NOMO-1 treated with dmso at 0.1 percent for 144 hours (cell line): ENCODE measurements around the gene CFD.
A peak's percentile ranks its signal among the peaks of the same experiment; 100 is the strongest.
"Not testable (repeated sequence)": the region's sequence is repeated elsewhere in the genome, so short reads cannot be mapped to it uniquely, and the experiment has no call there.

Source experiments
- DNase-seq: peaks from one replicate; lab custom pipeline; 2025; ENCODE audit not compliant: unreplicated experiment; lab: John Stamatoyannopoulos, UW

Gene CFD

DNA sequence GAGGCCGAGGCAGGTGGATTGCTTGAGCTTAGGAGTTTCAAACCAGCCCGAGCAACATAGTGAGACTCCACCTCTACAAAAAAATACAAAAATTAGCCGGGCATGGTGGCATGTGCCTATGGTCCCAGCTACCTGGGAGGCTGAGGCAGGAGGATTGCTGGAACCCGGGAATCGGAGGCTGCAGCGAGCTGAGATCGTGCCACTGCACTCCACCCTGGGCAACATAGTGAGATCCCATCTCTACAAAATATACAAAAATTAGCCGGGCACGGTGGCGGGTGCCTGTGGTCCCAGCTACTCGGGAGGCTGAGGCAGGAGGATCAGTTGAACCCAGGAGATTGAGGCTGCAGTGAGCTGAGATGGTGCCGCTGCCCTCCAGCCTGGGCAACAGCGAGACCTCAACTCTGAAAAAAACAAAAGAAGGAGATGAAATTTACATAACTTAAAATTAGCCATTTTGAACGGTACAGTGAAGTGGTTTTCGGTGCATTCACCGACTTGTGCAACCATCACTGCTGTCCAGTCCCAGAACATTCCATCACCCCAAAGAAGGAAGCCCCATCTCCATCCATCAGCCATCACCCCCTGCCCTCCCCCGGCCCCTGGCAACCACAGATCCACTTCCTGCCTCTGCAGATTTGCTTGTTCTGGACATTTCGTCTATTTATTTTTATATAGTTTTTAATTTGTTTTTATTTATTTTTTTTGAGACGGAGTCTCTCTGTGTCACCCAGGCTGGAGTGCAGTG is 33.4 kb upstream of the CFD start:
- no peak for DNase-seq

DNA sequence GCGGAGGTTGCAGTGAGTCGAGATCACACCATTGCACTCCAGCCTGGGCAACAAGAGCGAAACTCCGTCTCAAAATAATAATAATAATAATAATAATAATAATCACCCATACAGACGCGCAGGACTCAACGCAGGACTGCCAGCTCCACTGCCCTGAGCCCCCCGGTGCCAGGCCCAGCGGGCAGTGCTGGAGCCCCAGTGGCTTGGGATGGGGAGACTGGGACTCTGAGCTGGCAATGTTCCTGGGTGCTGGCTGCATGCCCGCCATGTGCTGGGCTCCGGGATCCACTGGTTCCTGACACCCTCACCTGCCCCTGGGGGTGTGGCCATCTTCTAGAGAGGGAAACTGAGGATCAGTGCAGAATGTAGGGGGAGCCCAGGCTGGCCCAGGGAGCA is 32.2 kb upstream of the CFD start:
- no peak for DNase-seq

DNA sequence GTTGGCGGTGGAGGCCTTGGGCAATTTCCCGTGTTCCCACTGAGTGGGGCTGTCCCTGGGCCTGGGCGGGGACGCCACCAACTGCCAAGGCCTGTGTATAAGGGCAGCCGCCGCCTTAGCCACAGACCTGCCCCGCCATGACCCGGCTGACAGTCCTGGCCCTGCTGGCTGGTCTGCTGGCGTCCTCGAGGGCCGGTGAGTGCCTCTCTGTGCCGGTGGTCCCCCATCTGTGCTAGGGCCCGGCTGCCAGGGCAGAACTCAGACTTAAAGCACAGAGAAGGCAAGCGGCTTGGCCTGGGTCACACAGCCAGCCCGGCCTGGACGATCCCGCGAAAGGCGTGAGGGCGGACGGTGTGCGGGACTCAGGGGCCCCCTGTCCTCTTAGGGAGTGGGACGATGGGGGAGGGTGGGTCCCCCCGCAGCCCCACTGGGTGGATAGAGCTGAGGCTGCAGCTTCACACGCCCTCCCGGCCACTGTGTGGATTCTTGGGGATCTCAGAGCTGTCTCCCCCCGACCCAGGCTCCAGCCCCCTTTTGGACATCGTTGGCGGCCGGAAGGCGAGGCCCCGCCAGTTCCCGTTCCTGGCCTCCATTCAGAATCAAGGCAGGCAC is 31.6 kb upstream of the CFD start, which contains the start of gene AZU1:
AZU1 (plus strand) TSS at position 128 of the 612 bp plus-strand sequence; CDS start at position 138, 10 bp downstream.
- peak; percentile 73 for DNase-seq

DNA sequence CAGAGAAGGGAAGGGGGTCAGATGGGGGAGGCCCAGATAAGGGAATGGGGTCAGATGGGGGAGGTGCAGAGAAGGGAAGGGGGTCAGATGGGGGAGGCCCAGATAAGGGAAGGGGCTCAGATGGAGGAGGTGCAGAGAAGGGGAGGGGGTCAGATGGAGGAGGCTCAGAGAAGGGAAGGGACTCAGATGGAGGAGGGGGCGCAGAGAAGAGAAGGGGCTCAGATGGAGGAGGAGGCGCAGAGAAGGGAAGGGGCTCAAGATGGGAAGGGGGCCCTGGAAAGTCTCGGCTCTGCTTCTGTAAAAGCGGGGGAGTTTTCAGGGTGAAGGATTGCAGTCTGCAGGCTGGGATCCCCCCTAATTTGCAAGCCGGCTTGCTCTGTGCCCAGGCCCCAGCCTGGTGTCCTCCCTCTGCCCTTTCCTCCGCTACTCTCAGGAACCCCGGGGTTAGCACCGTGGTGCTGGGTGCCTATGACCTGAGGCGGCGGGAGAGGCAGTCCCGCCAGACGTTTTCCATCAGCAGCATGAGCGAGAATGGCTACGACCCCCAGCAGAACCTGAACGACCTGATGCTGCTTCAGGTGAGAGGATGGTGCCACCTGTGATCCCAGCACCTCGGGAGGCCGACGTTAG is 30.2 kb upstream of the CFD start:
- no peak for DNase-seq

DNA sequence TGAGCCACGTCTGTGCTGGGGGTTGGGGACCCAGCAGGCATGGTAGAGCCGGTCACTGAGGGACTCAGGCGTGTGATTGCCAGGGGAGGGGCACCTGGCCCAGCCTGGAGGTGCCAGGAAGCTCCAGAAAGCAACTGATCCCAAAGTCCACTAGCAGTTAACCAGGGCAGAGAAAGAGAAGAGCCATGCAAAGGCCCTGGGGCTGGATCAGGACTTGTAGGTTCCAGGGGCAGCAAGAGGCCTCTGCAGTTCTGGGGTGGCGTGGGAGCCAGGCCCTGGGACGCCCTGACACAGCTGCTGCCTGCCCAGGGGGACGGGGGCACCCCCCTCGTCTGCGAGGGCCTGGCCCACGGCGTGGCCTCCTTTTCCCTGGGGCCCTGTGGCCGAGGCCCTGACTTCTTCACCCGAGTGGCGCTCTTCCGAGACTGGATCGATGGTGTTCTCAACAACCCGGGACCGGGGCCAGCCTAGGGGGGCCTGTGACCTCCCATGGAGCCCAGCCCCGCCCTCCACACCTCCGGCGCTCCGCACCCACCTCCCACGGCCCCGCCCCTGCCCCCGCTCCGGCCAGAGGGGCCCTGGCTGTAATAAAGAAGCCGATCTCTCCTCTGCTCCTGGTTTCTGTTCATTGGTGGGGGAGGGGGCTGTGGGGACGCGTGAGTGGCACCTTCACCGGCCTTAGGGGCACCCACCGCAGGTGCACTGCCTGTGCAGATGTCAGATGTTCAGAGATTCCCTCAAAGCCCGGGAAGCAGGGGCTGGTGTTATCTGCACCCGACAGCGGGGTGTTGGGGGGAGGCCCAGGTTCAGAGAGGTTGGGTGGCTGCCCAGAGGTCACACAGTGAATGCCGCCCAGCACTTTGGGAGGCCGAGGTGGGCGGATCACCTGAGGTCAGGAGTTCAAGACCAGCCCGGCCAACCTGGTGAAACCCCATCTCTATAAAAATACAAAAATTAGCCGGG is 27.8 kb upstream of the CFD start:
- DNase-seq: no peak

DNA sequence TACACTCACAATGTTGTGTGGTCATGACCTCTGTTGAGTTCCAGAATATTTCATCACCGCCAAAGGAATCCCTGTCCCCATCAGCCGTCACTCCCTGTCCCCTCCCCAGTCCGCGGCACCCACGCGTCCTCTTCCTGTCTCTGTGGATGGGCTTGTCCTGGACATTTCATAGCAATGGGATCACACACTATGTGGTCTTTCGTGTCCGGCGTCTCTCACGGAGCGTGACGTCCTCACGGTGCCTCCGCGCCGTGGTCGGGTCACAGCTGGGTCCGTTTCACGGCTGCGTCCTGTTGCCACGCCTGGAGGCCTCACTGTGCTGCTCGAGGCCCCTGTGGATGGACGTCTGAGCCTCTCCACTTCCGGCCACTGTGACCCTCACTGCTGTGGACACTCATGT is 25.2 kb upstream of the CFD start:
- no peak for DNase-seq

DNA sequence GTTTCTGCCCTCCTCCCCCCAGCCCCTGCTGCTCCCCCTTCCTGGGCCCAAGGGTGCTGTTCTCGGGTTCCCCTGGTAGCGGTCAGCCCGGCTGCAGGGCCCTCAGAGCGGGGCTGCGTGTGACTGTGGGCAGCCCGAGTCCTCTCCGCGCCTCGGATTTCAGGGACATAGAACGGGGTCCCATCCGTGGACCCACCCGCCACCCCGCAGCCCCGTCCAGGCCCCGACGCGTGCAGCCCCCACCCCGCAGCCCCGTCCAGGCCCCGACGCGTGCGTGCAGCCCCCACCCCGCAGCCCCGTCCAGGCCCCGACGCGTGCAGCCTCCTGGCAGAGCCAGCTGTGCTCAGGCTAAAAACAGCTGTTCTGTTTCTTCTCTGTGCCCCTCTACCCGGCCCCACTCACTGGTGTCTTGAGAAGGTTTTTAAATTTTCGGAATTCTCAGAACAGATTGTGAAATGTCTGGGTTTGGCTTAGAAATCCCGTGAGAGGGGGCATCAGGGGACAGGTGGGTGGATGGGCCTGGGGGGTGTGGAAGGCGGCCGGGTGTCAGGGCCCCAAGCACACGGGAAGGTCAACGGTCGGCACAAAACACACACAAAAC is 24.2 kb upstream of the CFD start:
- no peak for DNase-seq

DNA sequence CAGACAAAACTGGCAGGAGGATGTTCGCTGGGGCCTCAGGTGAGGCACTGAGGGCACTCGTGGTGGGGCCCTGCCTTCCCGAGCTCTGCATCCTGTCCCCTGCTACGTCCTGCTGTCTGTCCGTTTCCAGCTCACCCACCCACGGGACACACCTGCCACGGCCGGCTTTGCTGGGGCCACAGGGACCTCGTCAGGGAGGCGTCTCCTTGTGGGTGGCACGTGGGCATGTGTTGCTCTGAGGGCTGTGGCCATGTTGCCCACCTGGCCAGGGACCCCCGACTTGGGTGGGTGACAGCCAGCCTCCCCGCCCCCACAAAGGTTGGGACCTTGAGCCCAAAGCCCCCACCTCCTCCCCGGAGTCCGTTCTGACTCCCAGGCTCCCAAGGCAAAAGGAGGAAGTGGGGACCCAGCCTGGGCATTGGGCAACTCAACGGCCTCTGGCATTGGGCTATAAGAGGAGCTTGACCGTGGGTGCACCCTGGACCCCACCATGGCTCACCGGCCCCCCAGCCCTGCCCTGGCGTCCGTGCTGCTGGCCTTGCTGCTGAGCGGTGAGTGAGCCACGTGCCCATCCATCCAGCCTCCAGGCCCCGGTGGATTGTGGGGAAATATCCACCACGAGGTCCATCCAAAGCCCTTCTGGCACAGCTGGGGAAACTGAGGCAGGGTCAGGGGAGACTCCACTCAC is 18.8 kb upstream of the CFD start, which contains the start of gene PRTN3:
PRTN3 (plus strand) TSS at position 481 of the 688 bp plus-strand sequence; CDS start at position 491, 10 bp downstream.
- DNase-seq: peak; percentile 43

DNA sequence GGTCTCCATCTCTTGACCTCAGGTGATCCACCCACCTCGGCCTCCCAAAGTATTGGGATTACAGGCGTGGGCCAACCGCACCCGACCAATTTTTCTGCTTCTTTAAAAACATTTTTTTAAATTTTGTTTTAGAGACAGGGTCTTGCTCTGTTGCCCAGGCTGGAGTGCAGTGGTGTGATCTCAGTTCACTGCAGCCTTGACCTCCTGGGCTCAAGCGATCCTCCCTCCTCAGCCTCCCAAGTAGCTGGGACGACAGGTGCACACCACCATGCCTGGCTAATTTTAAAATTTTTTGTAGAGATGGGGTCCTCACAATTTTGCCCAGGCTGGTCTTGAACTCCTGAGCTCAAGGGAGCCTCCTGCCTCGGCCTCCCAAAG is 16.7 kb upstream of the CFD start:
- not testable (repeated sequence) for DNase-seq

DNA sequence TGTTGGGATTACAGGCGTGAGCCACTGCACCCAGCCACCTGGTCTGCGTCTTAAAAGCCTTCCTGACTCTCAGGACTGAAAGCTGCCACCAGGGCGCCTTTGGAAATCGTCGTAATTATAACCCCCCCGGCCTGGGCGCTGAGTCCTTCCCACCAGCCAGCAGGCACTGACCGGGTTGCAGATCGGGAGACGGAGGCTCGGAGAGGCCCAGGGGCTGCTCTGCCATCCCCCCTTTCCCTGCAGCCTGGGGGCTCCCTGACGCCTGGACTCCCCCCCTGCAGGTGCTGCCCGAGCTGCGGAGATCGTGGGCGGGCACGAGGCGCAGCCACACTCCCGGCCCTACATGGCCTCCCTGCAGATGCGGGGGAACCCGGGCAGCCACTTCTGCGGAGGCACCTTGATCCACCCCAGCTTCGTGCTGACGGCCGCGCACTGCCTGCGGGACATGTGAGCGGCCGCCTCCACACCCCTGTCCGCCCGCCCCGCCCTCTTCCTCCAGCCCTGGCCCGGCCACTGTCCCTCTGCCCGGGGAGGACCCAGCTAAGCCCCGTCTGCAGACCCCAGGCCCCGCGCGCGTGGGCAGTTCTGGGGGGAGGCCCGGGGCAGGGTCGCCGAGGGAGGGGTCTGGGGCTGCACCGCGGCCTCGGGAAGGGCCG is 16.2 kb upstream of the CFD start:
- DNase-seq: no peak

DNA sequence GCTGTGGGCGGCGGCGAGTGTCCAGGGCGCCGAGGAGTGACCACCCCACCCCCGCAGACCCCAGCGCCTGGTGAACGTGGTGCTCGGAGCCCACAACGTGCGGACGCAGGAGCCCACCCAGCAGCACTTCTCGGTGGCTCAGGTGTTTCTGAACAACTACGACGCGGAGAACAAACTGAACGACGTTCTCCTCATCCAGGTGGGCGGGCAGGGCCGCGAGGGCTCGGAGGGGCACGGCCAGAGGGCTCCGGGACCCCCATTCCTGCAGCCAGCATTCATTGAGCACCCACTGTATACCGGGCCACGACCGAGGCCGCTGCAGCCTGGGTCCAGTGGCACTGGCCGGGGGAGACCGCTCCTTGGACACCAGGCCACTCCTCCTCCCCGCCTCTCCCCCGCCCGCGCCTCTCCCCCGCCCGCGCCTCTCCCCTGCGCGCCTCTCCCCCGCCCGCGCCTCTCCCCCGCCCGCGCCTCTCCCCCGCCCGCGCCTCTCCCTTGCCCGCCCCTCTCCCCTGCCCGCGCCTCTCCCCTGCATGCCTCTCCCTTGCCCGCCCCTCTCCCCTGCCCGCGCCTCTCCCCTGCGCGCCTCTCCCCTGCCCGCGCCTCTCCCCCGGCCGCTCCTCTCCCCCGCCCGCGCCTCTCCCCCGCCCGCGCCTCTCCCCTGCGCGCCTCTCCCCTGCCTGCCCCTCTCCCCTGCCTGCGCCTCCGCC is 15.5 kb upstream of the CFD start:
- DNase-seq: no peak

DNA sequence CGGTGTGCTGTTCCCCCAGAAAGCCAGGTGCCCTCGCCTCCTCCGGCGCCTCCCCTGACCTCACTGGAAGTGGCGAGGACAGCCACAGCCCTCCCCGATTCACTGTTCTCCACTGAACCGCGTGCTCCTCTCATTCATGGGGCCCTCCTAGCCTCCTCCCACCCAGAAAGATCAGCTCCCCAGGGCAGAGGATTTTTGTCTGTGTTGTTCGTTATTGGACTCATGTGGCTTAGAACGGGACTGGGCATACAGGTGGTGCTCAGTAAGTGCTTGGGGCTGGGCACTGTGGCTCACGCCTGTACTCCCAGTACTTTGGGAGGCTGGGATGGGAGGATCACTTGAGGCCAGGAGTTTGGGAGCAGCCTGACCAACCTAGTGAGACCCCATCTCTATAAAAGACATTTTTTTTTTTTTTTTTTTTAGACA is 14.9 kb upstream of the CFD start:
- no peak for DNase-seq

DNA sequence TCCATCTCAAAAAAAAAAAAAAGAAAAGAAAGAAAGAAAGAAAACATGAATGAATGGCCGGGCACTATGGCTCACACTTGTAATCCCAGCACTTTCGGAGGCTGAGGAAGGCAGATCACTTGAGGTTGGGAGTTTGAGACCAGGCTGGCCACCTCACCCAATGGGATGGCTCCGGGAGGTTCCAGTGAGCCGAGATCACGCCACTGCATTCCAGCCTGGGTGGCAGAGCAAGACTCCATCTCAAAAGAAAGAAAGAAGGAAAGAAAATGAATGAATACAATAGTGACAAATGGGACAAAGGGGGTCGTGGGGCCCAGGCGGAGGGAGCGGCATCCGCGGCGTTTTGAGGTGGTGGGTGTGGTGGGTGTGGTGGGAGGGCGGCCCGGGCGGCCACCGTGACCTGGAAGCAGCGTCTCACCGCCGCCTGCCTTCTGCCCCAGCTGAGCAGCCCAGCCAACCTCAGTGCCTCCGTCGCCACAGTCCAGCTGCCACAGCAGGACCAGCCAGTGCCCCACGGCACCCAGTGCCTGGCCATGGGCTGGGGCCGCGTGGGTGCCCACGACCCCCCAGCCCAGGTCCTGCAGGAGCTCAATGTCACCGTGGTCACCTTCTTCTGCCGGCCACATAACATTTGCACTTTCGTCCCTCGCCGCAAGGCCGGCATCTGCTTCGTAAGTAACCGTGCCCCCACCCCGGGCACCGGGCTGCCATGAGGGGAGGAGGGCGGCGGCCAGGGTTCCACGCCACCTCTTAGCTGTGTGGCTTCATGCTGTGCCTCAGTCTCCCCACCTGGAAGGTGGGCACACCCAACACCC is 13.6 kb upstream of the CFD start:
- no peak for DNase-seq

DNA sequence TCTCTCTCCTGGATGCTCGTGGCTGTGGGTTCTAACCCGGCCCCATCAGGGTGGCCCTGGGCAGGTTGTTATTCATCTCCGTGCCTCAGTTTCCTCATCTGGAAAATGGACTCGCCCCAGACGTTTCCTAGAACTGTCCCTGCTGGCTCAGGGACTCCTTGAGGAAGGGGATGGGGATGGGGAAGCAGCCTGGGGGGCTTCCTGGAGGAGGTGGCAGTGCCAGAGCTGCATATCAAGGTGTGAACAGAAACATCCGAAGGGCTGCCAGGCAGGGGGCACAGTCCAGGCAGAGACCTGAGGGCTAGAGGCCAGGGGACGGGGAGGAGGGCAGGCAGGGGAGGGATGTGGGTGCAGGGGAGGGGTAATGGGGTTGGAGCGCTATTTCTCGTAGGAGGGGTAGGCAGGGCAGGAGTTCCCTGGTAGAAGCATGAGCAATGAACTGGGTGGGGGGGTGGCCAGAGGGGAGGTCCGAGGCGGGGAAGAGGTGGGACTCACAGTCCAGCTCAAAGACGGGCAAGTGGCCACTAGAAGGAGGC is 11.0 kb upstream of the CFD start:
- DNase-seq: no peak

DNA sequence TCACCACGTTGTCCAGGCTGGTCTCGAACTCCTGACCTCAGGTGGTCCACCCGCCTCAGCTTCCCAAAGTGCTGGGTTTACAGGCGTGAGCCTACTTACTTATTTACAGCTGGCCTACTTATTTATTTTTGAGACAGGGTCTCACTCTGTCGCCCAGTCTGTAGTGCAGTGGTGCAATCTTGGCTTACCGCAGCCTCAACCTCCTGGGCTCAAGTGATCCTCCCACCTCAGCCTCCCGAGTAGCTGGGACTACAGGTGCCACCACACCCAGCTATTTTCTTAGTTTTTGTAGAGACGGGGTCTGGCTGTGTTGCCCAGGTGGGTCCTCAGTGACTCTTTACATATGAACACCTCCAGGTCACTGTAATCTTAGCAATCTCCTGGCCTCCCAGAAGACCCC is 10.3 kb upstream of the CFD start:
- DNase-seq: not testable (repeated sequence)

DNA sequence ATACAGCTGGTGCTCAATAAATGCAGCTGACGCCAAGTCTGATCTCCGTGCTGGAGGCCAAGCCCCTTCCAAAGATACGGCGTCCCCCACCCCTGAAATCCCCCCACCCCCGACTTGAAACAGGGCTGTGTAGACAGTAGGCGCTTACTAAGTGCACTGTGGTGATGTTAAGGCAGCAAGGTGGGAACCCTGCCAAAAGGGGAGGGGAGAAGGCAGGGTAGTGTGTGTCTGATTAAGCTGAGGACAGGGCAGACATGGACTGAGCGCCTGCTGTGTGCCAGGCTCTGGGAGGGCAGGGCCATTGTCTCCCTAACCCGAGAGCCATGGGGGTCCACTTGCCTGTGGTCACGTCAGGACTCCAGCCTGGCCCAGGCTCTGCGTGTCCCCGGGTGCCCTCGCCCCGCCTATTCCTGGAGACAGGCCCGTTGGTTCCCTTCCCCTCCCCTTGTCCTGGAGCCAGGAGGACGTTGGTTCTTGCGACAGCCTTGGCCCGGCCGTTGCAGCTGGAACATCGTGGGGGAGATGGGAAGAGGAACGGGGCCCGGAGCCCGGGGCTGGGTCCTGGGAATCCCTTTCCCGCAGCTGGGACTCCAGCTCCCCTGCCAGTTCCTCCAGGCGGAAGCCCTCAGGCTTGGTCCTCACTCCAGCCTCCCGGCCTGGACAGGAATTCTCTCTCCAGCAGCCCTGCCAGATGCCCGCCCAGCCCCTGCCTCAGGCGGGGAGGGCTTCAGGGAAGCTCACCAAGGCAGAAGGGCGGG is 9.1 kb upstream of the CFD start:
- peak; percentile 79 for DNase-seq

DNA sequence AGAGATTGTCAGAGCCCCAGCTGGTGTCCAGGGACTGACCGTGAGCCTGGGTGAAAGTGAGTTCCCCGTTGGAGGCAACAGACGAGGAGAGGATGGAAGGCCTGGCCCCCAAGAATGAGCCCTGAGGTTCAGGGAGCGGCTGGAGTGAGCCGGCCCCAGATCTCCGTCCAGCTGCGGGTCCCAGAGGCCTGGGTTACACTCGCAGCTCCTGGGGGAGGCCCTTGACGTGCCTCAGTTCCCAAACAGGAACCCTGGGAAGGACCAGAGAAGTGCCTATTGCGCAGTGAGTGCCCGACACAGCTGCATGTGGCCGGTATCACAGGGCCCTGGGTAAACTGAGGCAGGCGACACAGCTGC is 8.5 kb upstream of the CFD start:
- no peak for DNase-seq
